H9 (cell line): ENCODE data around the gene SMCHD1. TPM values are rescaled to one million over a fixed set of nuclear protein-coding genes. Genes with fewer than 3 reads are reported as not detected.

Experiments used
- DNase-seq: peaks from one replicate; pipeline ENCODE4 v3.0.0-alpha.2; 2017
- H2AFZ ChIP-seq: one replicate; pipeline ENCODE4 v1.6.1; 2013; ENCODE audit warnings: mild to moderate bottlenecking, low read length, control low read depth, moderate library complexity
- H2AK5ac ChIP-seq: 2 replicates; pipeline ENCODE4 v1.6.1; 2013; ENCODE audit warnings: low read length, control low read depth, mixed read lengths; ENCODE audit not compliant: insufficient read length
- H2BK120ac ChIP-seq: one replicate; pipeline ENCODE4 v1.6.1; 2013; ENCODE audit warnings: low read depth, mild to moderate bottlenecking, low read length, control low read depth, inconsistent platforms; ENCODE audit not compliant: poor library complexity, severe bottlenecking
- H2BK12ac ChIP-seq: 2 replicates; pipeline ENCODE4 v1.6.1; 2013; ENCODE audit warnings: low read length, control low read depth, mixed read lengths, low read depth; ENCODE audit not compliant: insufficient read length
- H2BK15ac ChIP-seq: 2 replicates; pipeline ENCODE4 v1.6.1; 2013; ENCODE audit warnings: low read depth, low read length, control low read depth
- H2BK20ac ChIP-seq: one replicate; pipeline ENCODE4 v1.6.1; 2013; ENCODE audit warnings: low read depth, mild to moderate bottlenecking, low read length, control low read depth, inconsistent platforms; ENCODE audit not compliant: poor library complexity, severe bottlenecking
- H2BK5ac ChIP-seq: 2 replicates; pipeline ENCODE4 v1.6.1; 2013; ENCODE audit warnings: low read length, control low read depth, mixed read lengths; ENCODE audit not compliant: insufficient read length
- H3K14ac ChIP-seq: 2 replicates; pipeline ENCODE4 v1.6.1; 2013; ENCODE audit warnings: low read length, control low read depth; ENCODE audit not compliant: insufficient read depth
- H3K18ac ChIP-seq: 2 replicates; pipeline ENCODE4 v1.6.1; 2013; ENCODE audit warnings: low read depth, mild to moderate bottlenecking, mixed read lengths, low read length, control low read depth; ENCODE audit not compliant: insufficient read length
- H3K23ac ChIP-seq: 2 replicates; pipeline ENCODE4 v1.6.1; 2013; ENCODE audit warnings: low read length, control low read depth, mixed read lengths, low read depth; ENCODE audit not compliant: insufficient read length
- H3K23me2 ChIP-seq: 2 replicates; pipeline ENCODE4 v1.6.1; 2013; ENCODE audit warnings: low read depth, mild to moderate bottlenecking, mixed read lengths, low read length, control low read depth; ENCODE audit not compliant: insufficient read length, poor library complexity, severe bottlenecking
- H3K27ac ChIP-seq: 2 replicates; pipeline ENCODE4 v1.5.1; 2013; ENCODE audit warnings: low read length, control low read depth, mixed read lengths, low read depth; ENCODE audit not compliant: insufficient read length
- H3K27me3 ChIP-seq: 2 replicates; pipeline ENCODE4 v1.6.1; 2013; ENCODE audit warnings: low read length, control low read depth, inconsistent platforms; ENCODE audit not compliant: insufficient read depth
- H3K4ac ChIP-seq: 2 replicates; pipeline ENCODE4 v1.6.1; 2013; ENCODE audit warnings: low read depth, mild to moderate bottlenecking, control low read depth, inconsistent platforms, low read length, moderate library complexity
- H3K4me1 ChIP-seq: 2 replicates; pipeline ENCODE4 v1.6.1; 2013; ENCODE audit warnings: low read length, control low read depth, inconsistent platforms; ENCODE audit not compliant: insufficient read depth
- H3K4me2 ChIP-seq: 2 replicates; pipeline ENCODE4 v1.6.1; 2013; ENCODE audit warnings: low read length, control low read depth, mixed read lengths; ENCODE audit not compliant: insufficient read length, insufficient read depth
- H3K56ac ChIP-seq: 2 replicates; pipeline ENCODE4 v1.6.1; 2013; ENCODE audit warnings: low read depth, mild to moderate bottlenecking, mixed read lengths, low read length, control low read depth; ENCODE audit not compliant: insufficient read length
- H3K79me1 ChIP-seq: 2 replicates; pipeline ENCODE4 v1.6.1; 2013; ENCODE audit warnings: low read depth, mild to moderate bottlenecking, moderate library complexity, low read length, control low read depth, inconsistent platforms; ENCODE audit not compliant: insufficient read depth, poor library complexity, severe bottlenecking
- H3K79me2 ChIP-seq: 2 replicates; pipeline ENCODE4 v1.6.1; 2013; ENCODE audit warnings: low read length, control low read depth, inconsistent platforms; ENCODE audit not compliant: insufficient read depth
- H3K9ac ChIP-seq: 2 replicates; pipeline ENCODE4 v1.6.1; 2013; ENCODE audit warnings: low read length, control low read depth, mixed read lengths; ENCODE audit not compliant: insufficient read length; ENCODE audit errors: extremely low read depth
- H3K9me3 ChIP-seq: one replicate; pipeline ENCODE4 v1.6.1; 2013; ENCODE audit warnings: low read depth, low read length, inconsistent platforms; ENCODE audit not compliant: control insufficient read depth
- H3T11ph ChIP-seq: one replicate; pipeline ENCODE4 v1.6.1; 2013; ENCODE audit warnings: mild to moderate bottlenecking, low read length, control low read depth, inconsistent platforms
- H4K20me1 ChIP-seq: one replicate; pipeline ENCODE4 v1.6.1; 2013; ENCODE audit not compliant: control insufficient read depth, insufficient read length, insufficient read depth
- H4K5ac ChIP-seq: 2 replicates; pipeline ENCODE4 v1.6.1; 2013; ENCODE audit warnings: low read depth, mild to moderate bottlenecking, mixed read lengths, low read length, control low read depth; ENCODE audit not compliant: insufficient read length
- H4K8ac ChIP-seq: replicated peaks from 2 replicates; pipeline ENCODE4 v1.6.1; 2013; ENCODE audit warnings: low read length, control low read depth, mixed read lengths, low read depth; ENCODE audit not compliant: insufficient read length
- H4K91ac ChIP-seq: 2 replicates; pipeline ENCODE4 v1.6.1; 2013; ENCODE audit warnings: low read depth, mild to moderate bottlenecking, moderate library complexity, mixed read lengths, low read length, control low read depth; ENCODE audit not compliant: insufficient read length
- H3K27ac Mint-ChIP-seq, 3 experiments: 2 replicates in 2 of 3; 3 replicates in 1 of 3; pipeline ENCODE4 v1.8.0; 2020 to 2021; ENCODE audit warnings: mixed read lengths in 3 of 3, mild to moderate bottlenecking in 1 of 3, moderate library complexity in 1 of 3
- H3K27me3 Mint-ChIP-seq: 2 replicates; pipeline ENCODE4 v1.8.0; 2021; ENCODE audit warnings: low read depth, mild to moderate bottlenecking, moderate library complexity, mixed read lengths
- H3K36me3 Mint-ChIP-seq, 3 experiments: 2 replicates in 2 of 3; 3 replicates in 1 of 3; pipeline ENCODE4 v1.8.0; 2020 to 2021; ENCODE audit warnings: low read depth in 3 of 3, mixed read lengths in 3 of 3; ENCODE audit not compliant: insufficient read depth in 1 of 3
- H3K4me1 Mint-ChIP-seq, 2 experiments: 2 replicates each; pipeline ENCODE4 v1.8.0; 2020; ENCODE audit warnings: mixed read lengths in 2 of 2
- H3K4me3 Mint-ChIP-seq, 2 experiments: 2 replicates in 1 of 2; 3 replicates in 1 of 2; pipeline ENCODE4 v1.8.0; 2020 to 2021; ENCODE audit warnings: mild to moderate bottlenecking in 2 of 2, mixed read lengths in 2 of 2, moderate library complexity in 1 of 2
- H3K9me3 Mint-ChIP-seq, 2 experiments: 2 replicates in 1 of 2; 3 replicates in 1 of 2; pipeline ENCODE4 v1.8.0; 2020; ENCODE audit warnings: mild to moderate bottlenecking in 2 of 2, mixed read lengths in 2 of 2, moderate library complexity in 1 of 2
- WGBS: extraction: QIAGEN DNeasy Blood & Tissue Kit; methylation state at CpG from one replicate; pipeline ENCODE4 v1.1.7; 2013; ENCODE audit warnings: missing lambda C conversion rate, low lambda C conversion rate, mixed read lengths; ENCODE audit not compliant: insufficient read length; ENCODE audit errors: extremely low coverage; 5-methylcytosine and 5-hydroxymethylcytosine counted together
- total RNA-seq: library from RNA; stranded (reverse); gene quantifications from 2 replicates; pipeline ENCODE4 v1.2.1, GENCODE V29; 2021
- TF ChIP-seq, protein P1 (sequence below): fragments of 200-600 bp; sonication (generic); conservative IDR thresholded peaks from 3 replicates; pipeline ENCODE4 v1.8.0; 2021; ENCODE audit warnings: antibody characterized with exemption, mild to moderate bottlenecking

Gene SMCHD1
- total RNA-seq, 1 experiment from 2014 or later: 53.5 TPM

DNA sequence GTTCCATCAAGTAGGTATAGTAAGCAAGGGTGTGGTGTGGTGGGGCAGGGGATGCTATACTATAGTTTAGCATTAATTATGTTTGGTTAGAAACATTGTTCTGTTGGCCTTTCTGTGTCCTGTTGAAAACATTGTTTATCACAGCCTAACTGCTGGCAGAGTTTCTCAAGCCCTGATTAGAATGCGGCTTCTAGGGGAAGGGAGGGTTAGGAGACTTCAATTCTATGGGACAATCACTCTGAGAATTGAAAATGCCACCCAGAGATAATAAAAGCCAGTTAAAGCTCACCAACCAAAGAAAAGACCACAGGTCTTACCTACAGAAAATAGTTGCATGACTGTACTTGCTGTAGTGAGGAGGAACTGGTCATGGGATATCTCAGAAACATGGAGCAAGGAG is 19.9 kb upstream of the SMCHD1 start:
- H2BK5ac ChIP-seq: no peak overlapping the region
- no peak overlapping the region for H4K8ac ChIP-seq
- no peaks in the 10 kb centered on the region for H3K27me3 ChIP-seq
- no peaks in the 10 kb centered on the region for H3K9me3 ChIP-seq
- no peak overlapping the region for H3K27ac ChIP-seq
- H2BK20ac ChIP-seq: no peak overlapping the region
- Mint-ChIP-seq H3K9me3 (peaks cover 4 to 8% of the 10 kb centered on the region in 2 experiments; a peak in 3 of 5 replicates), H3K4me3 (no peak overlapping the region), H3K27me3 (peaks cover 6% of the 10 kb centered on the region), H3K4me1 (no peaks in the 10 kb centered on the region; a peak in 1 of 4 replicates), H3K36me3 (peaks cover 0 to 4% (median 0%) of the 10 kb centered on the region in 3 experiments; a peak in 2 of 7 replicates), H3K27ac (no peak overlapping the region)
- H2AFZ ChIP-seq: no peak overlapping the region
- no peak overlapping the region for H3K56ac ChIP-seq
- no peak overlapping the region for H3K23ac ChIP-seq
- H2BK120ac ChIP-seq: no peak overlapping the region
- H3K4me1 ChIP-seq: no peaks in the 10 kb centered on the region
- no peak overlapping the region for H4K5ac ChIP-seq
- H3K18ac ChIP-seq: no peak overlapping the region
- H3K9ac ChIP-seq: no peak overlapping the region
- WGBS: no CpG with 5 or more reads among the region's 1 CpG
- no peak overlapping the region for H2BK12ac ChIP-seq
- H3K79me1 ChIP-seq: no peaks in the 10 kb centered on the region
- H4K91ac ChIP-seq: no peak overlapping the region
- H3K4ac ChIP-seq: no peak overlapping the region
- no peak overlapping the region for H2AK5ac ChIP-seq
- H3K4me2 ChIP-seq: no peak overlapping the region
- no peaks in the 10 kb centered on the region for H4K20me1 ChIP-seq
- no peak overlapping the region for H3T11ph ChIP-seq
- TF ChIP-seq, protein P1, sequence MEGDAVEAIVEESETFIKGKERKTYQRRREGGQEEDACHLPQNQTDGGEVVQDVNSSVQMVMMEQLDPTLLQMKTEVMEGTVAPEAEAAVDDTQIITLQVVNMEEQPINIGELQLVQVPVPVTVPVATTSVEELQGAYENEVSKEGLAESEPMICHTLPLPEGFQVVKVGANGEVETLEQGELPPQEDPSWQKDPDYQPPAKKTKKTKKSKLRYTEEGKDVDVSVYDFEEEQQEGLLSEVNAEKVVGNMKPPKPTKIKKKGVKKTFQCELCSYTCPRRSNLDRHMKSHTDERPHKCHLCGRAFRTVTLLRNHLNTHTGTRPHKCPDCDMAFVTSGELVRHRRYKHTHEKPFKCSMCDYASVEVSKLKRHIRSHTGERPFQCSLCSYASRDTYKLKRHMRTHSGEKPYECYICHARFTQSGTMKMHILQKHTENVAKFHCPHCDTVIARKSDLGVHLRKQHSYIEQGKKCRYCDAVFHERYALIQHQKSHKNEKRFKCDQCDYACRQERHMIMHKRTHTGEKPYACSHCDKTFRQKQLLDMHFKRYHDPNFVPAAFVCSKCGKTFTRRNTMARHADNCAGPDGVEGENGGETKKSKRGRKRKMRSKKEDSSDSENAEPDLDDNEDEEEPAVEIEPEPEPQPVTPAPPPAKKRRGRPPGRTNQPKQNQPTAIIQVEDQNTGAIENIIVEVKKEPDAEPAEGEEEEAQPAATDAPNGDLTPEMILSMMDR: no peak
- no peak for DNase-seq
- no peaks in the 10 kb centered on the region for H3K79me2 ChIP-seq
- H3K14ac ChIP-seq: no peak overlapping the region
- no peak overlapping the region for H2BK15ac ChIP-seq
- H3K23me2 ChIP-seq: no peaks in the 10 kb centered on the region
